ENCODE results near the gene XPA. TPM values are rescaled to one million over a fixed set of nuclear protein-coding genes. Genes with fewer than 3 reads are reported as not detected.

XPA gene
- total and polyA plus RNA-seq, 2 donors (not counting 1 experiment from before 2014, with no cell fraction given), result 6.1 to 9.7 TPM

DNA sequence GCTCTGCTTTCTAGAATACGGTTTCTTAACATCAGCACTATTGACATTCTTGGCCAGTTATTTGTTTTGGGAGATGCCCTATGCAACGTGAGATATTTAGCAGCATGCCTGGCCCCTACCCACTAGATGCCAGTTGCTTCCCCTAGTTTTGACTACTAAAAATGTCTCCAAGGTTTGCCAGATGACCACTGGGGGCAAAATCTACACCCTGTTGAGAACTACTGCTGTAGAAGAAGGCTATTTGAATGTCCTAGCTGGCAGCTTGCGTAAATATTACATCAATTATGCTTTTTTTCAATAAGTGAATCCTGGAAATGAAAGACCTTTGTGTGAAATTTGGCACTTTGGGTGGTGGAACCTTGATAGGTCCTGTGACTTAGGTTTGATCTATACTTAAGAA lies 58.5 kb downstream of the XPA start:
- Histone ChIP-seq H3K9ac (ENCODE audit: insufficient read depth, low read length) (no peak overlapping the region), H3K27ac (ENCODE audit: insufficient read depth, low read length) (no peak overlapping the region), H2AFZ (ENCODE audit: low read length) (no peak overlapping the region), H3K4me1 (ENCODE audit: control insufficient read depth, extremely low read depth, insufficient read depth, low read length) (peaks cover 8% of the 10 kb centered on the region), H3K9me3 (ENCODE audit: control insufficient read depth, insufficient read depth, low read depth, low read length) (no peaks in the 10 kb centered on the region), H3K4me2 (ENCODE audit: extremely low read depth, insufficient read depth, low read length) (no peak overlapping the region), H3K79me2 (ENCODE audit: control insufficient read depth, insufficient read depth, low read length) (peaks cover 73% of the 10 kb centered on the region), H3K36me3 (ENCODE audit: control insufficient read depth, insufficient read depth, low read length) (peaks cover 4% of the 10 kb centered on the region), H3K27me3 (ENCODE audit: control insufficient read depth, insufficient read depth, low read length) (no peaks in the 10 kb centered on the region), H4K20me1 (ENCODE audit: control insufficient read depth, extremely low read depth, insufficient read depth, low read length) (no peaks in the 10 kb centered on the region), H3K4me3 (replicated peaks in 1 of 4; ENCODE audit: control extremely low read depth in 1 of 4, insufficient read depth in 1 of 4, low read depth in 3 of 4, low read length in 4 of 4) (no peak overlapping the region)
- TF ChIP-seq, protein P1, sequence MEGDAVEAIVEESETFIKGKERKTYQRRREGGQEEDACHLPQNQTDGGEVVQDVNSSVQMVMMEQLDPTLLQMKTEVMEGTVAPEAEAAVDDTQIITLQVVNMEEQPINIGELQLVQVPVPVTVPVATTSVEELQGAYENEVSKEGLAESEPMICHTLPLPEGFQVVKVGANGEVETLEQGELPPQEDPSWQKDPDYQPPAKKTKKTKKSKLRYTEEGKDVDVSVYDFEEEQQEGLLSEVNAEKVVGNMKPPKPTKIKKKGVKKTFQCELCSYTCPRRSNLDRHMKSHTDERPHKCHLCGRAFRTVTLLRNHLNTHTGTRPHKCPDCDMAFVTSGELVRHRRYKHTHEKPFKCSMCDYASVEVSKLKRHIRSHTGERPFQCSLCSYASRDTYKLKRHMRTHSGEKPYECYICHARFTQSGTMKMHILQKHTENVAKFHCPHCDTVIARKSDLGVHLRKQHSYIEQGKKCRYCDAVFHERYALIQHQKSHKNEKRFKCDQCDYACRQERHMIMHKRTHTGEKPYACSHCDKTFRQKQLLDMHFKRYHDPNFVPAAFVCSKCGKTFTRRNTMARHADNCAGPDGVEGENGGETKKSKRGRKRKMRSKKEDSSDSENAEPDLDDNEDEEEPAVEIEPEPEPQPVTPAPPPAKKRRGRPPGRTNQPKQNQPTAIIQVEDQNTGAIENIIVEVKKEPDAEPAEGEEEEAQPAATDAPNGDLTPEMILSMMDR (conservative IDR thresholded peaks at IDR 0.05 in 1 of 2, IDR thresholded peaks at IDR 0.05 in 1 of 2; ENCODE audit: low read depth in 1 of 2, low read length in 2 of 2), result no peak
- no peak for TF ChIP-seq EZH2 (IDR thresholded peaks at IDR 0.05; ENCODE audit: low read length, missing control alignments)
- DNase-seq (ENCODE audit: low read depth in 2 of 2), result no peak

- Histone ChIP-seq H2AFZ (ENCODE audit: low read length) (no peak overlapping the region), H3K79me2 (ENCODE audit: control insufficient read depth, insufficient read depth, low read length) (peaks cover 75% of the 10 kb centered on the region), H3K36me3 (ENCODE audit: control insufficient read depth, insufficient read depth, low read length) (peaks cover 2% of the 10 kb centered on the region), H3K27ac (ENCODE audit: insufficient read depth, low read length) (no peak overlapping the region), H4K20me1 (ENCODE audit: control insufficient read depth, extremely low read depth, insufficient read depth, low read length) (no peaks in the 10 kb centered on the region), H3K4me3 (replicated peaks in 1 of 4; ENCODE audit: control extremely low read depth in 1 of 4, insufficient read depth in 1 of 4, low read depth in 3 of 4, low read length in 4 of 4) (no peak overlapping the region), H3K4me2 (ENCODE audit: extremely low read depth, insufficient read depth, low read length) (peak overlapping the region; percentile 42), H3K9me3 (ENCODE audit: control insufficient read depth, insufficient read depth, low read depth, low read length) (no peaks in the 10 kb centered on the region), H3K27me3 (ENCODE audit: control insufficient read depth, insufficient read depth, low read length) (no peaks in the 10 kb centered on the region), H3K9ac (ENCODE audit: insufficient read depth, low read length) (no peak overlapping the region), H3K4me1 (ENCODE audit: control insufficient read depth, extremely low read depth, insufficient read depth, low read length) (peaks cover 10% of the 10 kb centered on the region)
- DNase-seq (ENCODE audit: low read depth in 2 of 2), result no peak
- TF ChIP-seq, protein P1 (conservative IDR thresholded peaks at IDR 0.05 in 1 of 2, IDR thresholded peaks at IDR 0.05 in 1 of 2; ENCODE audit: low read depth in 1 of 2, low read length in 2 of 2), result no peak
- no peak for TF ChIP-seq EZH2 (IDR thresholded peaks at IDR 0.05; ENCODE audit: low read length, missing control alignments)
These were observed 60.2 kb downstream of the XPA start for GRCh38 chr9:97636903-97637302.

- no peak overlapping the region for H2AFZ ChIP-seq (ENCODE audit: low read length)
- DNase-seq (ENCODE audit: low read depth in 2 of 2), result no peak
These were observed 62.1 kb downstream of the XPA start for GRCh38 chr9:97635026-97635425.

More at GRCh38 chr9:97635026-97635425, 62.1 kb downstream of the XPA start:
- Histone ChIP-seq H3K4me1 (ENCODE audit: control insufficient read depth, extremely low read depth, insufficient read depth, low read length) (peaks cover 12% of the 10 kb centered on the region), H4K20me1 (ENCODE audit: control insufficient read depth, extremely low read depth, insufficient read depth, low read length) (no peaks in the 10 kb centered on the region), H3K9me3 (ENCODE audit: control insufficient read depth, insufficient read depth, low read depth, low read length) (no peaks in the 10 kb centered on the region), H3K27me3 (ENCODE audit: control insufficient read depth, insufficient read depth, low read length) (no peaks in the 10 kb centered on the region), H3K9ac (ENCODE audit: insufficient read depth, low read length) (no peak overlapping the region), H3K4me2 (ENCODE audit: extremely low read depth, insufficient read depth, low read length) (peak overlapping the region; percentile 89), H3K27ac (ENCODE audit: insufficient read depth, low read length) (peak overlapping the region; percentile 99), H3K79me2 (ENCODE audit: control insufficient read depth, insufficient read depth, low read length) (peaks cover 80% of the 10 kb centered on the region), H3K4me3 (replicated peaks in 1 of 4; ENCODE audit: control extremely low read depth in 1 of 4, insufficient read depth in 1 of 4, low read depth in 3 of 4, low read length in 4 of 4) (peak overlapping the region; percentile 84 to 98 (median 96)), H3K36me3 (ENCODE audit: control insufficient read depth, insufficient read depth, low read length) (no peaks in the 10 kb centered on the region)
- TF ChIP-seq, protein P1 (conservative IDR thresholded peaks at IDR 0.05 in 1 of 2, IDR thresholded peaks at IDR 0.05 in 1 of 2; ENCODE audit: low read depth in 1 of 2, low read length in 2 of 2), result no peak
- TF ChIP-seq EZH2 (IDR thresholded peaks at IDR 0.05; ENCODE audit: low read length, missing control alignments), result no peak

All from fibroblast of lung (primary cell).